MM.1S (cell line): ENCODE results near the gene HLA-G.

Source experiments
- DNase-seq: peaks from one replicate; pipeline ENCODE4 v3.0.0-alpha.2; 2015
- H2AFZ ChIP-seq: fragments of 300-600 bp; sonication (generic); 2 replicates; pipeline ENCODE4 v1.6.0; 2016; ENCODE audit warnings: antibody characterized with exemption, low read length
- H3F3A ChIP-seq: fragments of 300-600 bp; sonication (generic); 2 replicates; pipeline ENCODE4 v1.6.1; 2016; ENCODE audit warnings: mild to moderate bottlenecking, antibody characterized with exemption, low read length, moderate library complexity, mixed read lengths; ENCODE audit not compliant: insufficient read depth
- H3K27ac ChIP-seq: fragments of 300-600 bp; sonication (generic); 2 replicates; pipeline ENCODE4 v1.5.1; 2016; ENCODE audit warnings: mild to moderate bottlenecking, low read length
- H3K27me3 ChIP-seq: fragments of 300-600 bp; sonication (generic); replicated peaks from 2 replicates; pipeline ENCODE4 v1.6.0; 2016; ENCODE audit warnings: low read length; ENCODE audit not compliant: insufficient read depth
- H3K36me3 ChIP-seq: fragments of 300-600 bp; sonication (generic); replicated peaks from 2 replicates; pipeline ENCODE4 v1.6.1; 2016; ENCODE audit warnings: mild to moderate bottlenecking, low read length, mixed read lengths; ENCODE audit not compliant: insufficient read depth
- H3K4me1 ChIP-seq: fragments of 300-600 bp; sonication (generic); 2 replicates; pipeline ENCODE4 v1.6.1; 2016; ENCODE audit warnings: low read length, mixed read lengths
- H3K4me2 ChIP-seq: fragments of 300-600 bp; sonication (generic); 2 replicates; pipeline ENCODE4 v1.6.0; 2016; ENCODE audit warnings: low read depth, low read length
- H3K4me3 ChIP-seq: fragments of 300-600 bp; sonication (generic); 2 replicates; pipeline ENCODE4 v1.5.1; 2016; ENCODE audit warnings: low read length, mixed read lengths
- H3K79me2 ChIP-seq: fragments of 300-600 bp; sonication (generic); 2 replicates; pipeline ENCODE4 v1.6.1; 2016; ENCODE audit warnings: mixed run types, low read length, mixed read lengths
- H3K9ac ChIP-seq: fragments of 300-600 bp; sonication (generic); 2 replicates; pipeline ENCODE4 v1.6.1; 2016; ENCODE audit warnings: low read length, mixed read lengths
- H3K9me2 ChIP-seq: fragments of 300-600 bp; sonication (generic); replicated peaks from 2 replicates; pipeline ENCODE4 v1.6.1; 2016; ENCODE audit warnings: mild to moderate bottlenecking, low read length, mixed read lengths; ENCODE audit not compliant: insufficient read depth
- H3K9me3 ChIP-seq: fragments of 300-600 bp; sonication (generic); replicated peaks from 2 replicates; pipeline ENCODE4 v1.6.1; 2016; ENCODE audit warnings: mild to moderate bottlenecking, low read length, mixed read lengths; ENCODE audit not compliant: insufficient read depth
- H4K20me1 ChIP-seq: fragments of 300-600 bp; sonication (generic); 2 replicates; pipeline ENCODE4 v1.6.1; 2016; ENCODE audit warnings: mild to moderate bottlenecking, low read length, moderate library complexity, mixed read lengths; ENCODE audit not compliant: insufficient read depth
- EZH2 ChIP-seq: fragments of 300-600 bp; sonication (generic); optimal IDR thresholded peaks from 2 replicates; pipeline ENCODE3; 2017; ENCODE audit warnings: low read depth, mild to moderate bottlenecking, antibody characterized with exemption, low read length, mixed read lengths
- EZH2phosphoT487 ChIP-seq: fragments of 300-600 bp; sonication (generic); IDR thresholded peaks from 2 replicates; pipeline ENCODE4 v1.6.1; 2018; ENCODE audit warnings: antibody characterized with exemption, low read length
- TF ChIP-seq, protein P1 (sequence below): fragments of 300-600 bp; sonication (generic); IDR thresholded peaks from 2 replicates; pipeline ENCODE4 v1.5.1; 2016; ENCODE audit warnings: antibody characterized with exemption, low read length, mixed read lengths

The HLA-G gene

GRCh38 chr6:29796026-29796425 lies 31.6 kb upstream of the HLA-G start:
- H3K79me2 ChIP-seq = no peaks in the 10 kb centered on the region
- H3K9me3 ChIP-seq = no peaks in the 10 kb centered on the region
- H3K4me3 ChIP-seq = no peak overlapping the region
- no peak overlapping the region for H3K27ac ChIP-seq
- H3F3A ChIP-seq = no peaks in the 10 kb centered on the region
- no peak for DNase-seq
- no peaks in the 10 kb centered on the region for H4K20me1 ChIP-seq
- H3K27me3 ChIP-seq = 0 out of 2 replicates have a peak, but pooled peaks cover 5% of the 10 kb centered on the region
- H3K4me1 ChIP-seq = no peaks in the 10 kb centered on the region
- no peaks in the 10 kb centered on the region for H3K9me2 ChIP-seq
- H2AFZ ChIP-seq = no peak overlapping the region
- H3K4me2 ChIP-seq = no peak overlapping the region
- TF ChIP-seq, protein P1, sequence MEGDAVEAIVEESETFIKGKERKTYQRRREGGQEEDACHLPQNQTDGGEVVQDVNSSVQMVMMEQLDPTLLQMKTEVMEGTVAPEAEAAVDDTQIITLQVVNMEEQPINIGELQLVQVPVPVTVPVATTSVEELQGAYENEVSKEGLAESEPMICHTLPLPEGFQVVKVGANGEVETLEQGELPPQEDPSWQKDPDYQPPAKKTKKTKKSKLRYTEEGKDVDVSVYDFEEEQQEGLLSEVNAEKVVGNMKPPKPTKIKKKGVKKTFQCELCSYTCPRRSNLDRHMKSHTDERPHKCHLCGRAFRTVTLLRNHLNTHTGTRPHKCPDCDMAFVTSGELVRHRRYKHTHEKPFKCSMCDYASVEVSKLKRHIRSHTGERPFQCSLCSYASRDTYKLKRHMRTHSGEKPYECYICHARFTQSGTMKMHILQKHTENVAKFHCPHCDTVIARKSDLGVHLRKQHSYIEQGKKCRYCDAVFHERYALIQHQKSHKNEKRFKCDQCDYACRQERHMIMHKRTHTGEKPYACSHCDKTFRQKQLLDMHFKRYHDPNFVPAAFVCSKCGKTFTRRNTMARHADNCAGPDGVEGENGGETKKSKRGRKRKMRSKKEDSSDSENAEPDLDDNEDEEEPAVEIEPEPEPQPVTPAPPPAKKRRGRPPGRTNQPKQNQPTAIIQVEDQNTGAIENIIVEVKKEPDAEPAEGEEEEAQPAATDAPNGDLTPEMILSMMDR = no peak
- no peak for TF ChIP-seq EZH2
- TF ChIP-seq EZH2phosphoT487 = no peak
- H3K9ac ChIP-seq = no peak overlapping the region
- no peaks in the 10 kb centered on the region for H3K36me3 ChIP-seq

DNA sequence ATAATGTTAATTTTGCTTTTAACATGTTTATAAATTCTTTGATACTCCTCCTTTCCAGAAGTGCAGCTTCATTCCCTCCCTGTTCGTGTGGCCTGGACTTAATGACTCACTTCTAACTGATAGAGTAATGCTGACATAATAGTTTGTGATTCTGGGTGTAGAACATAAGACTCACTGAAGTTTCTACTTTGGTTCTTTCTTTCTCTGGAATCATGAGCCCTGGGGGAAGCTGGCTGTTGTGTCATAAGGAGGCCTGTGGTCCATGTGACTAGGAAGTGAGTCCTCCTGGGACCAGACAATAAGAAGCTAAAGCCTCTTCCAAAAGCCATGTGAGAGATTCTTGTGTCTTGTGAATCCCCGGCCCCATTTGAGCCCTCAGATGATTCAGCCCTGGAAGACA lies 30.5 kb upstream of the HLA-G start:
- no peak for DNase-seq
- H3K4me2 ChIP-seq = no peak overlapping the region
- H3F3A ChIP-seq = no peaks in the 10 kb centered on the region
- H4K20me1 ChIP-seq = no peaks in the 10 kb centered on the region
- TF ChIP-seq, protein P1 = no peak
- TF ChIP-seq EZH2phosphoT487 (no peak), EZH2 (no peak)
- H2AFZ ChIP-seq = no peak overlapping the region
- no peak overlapping the region for H3K9ac ChIP-seq
- H3K27me3 ChIP-seq = 0 out of 2 replicates have a peak, but pooled peaks cover 5% of the 10 kb centered on the region
- H3K79me2 ChIP-seq = no peaks in the 10 kb centered on the region
- no peaks in the 10 kb centered on the region for H3K4me1 ChIP-seq
- H3K36me3 ChIP-seq = no peaks in the 10 kb centered on the region
- H3K9me2 ChIP-seq = no peaks in the 10 kb centered on the region
- no peak overlapping the region for H3K4me3 ChIP-seq
- no peaks in the 10 kb centered on the region for H3K9me3 ChIP-seq
- no peak overlapping the region for H3K27ac ChIP-seq

GRCh38 chr6:29797966-29798365 lies 29.7 kb upstream of the HLA-G start:
- Histone ChIP-seq H3K9me2 (no peaks in the 10 kb centered on the region), H2AFZ (no peak overlapping the region), H3K27me3 (0 out of 2 replicates have a peak, but pooled peaks cover 5% of the 10 kb centered on the region), H4K20me1 (no peaks in the 10 kb centered on the region), H3K36me3 (no peaks in the 10 kb centered on the region), H3K9ac (no peak overlapping the region), H3K4me2 (no peak overlapping the region), H3K4me1 (no peaks in the 10 kb centered on the region), H3K79me2 (no peaks in the 10 kb centered on the region), H3K4me3 (no peak overlapping the region), H3K9me3 (no peaks in the 10 kb centered on the region), H3K27ac (no peak overlapping the region), H3F3A (no peaks in the 10 kb centered on the region)
- TF ChIP-seq EZH2phosphoT487 = no peak
- TF ChIP-seq, protein P1 = no peak
- TF ChIP-seq EZH2 = no peak
- DNase-seq = no peak
